HG03469 (cell line): ENCODE measurements around the gene SPSB4.
"Not testable (repeated sequence)": the region's sequence is repeated elsewhere in the genome, so short reads cannot be mapped to it uniquely, and the experiment has no call there.

Experiments used
- ATAC-seq: cut with Tn5 transposase; IDR thresholded peaks from one replicate; pipeline ENCODE4 v1.9.1; 2021; ENCODE audit warnings: mild to moderate bottlenecking, moderate library complexity, moderate number of reproducible peaks; ENCODE audit not compliant: unreplicated experiment

Gene SPSB4

DNA sequence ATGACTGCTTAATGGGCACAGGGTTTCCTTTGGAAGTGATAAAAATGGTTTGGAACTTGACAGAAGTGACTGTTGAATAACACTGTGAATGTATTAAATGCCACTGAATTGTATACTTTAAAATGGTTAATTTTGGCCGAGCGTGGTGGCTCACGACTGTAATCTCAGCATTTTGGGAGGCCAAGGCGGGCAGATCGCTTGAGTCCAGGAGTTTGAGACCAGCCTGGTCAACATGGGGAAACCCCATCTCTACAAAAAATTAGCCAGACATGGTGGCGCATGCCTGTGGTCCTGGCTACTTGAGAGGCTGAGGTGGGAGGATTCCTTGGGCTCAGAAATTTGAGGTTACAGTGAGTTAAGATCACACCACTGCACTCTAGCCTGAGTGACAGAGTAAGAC lies 62.5 kb downstream of the SPSB4 start:
- ATAC-seq: not testable (repeated sequence)

DNA sequence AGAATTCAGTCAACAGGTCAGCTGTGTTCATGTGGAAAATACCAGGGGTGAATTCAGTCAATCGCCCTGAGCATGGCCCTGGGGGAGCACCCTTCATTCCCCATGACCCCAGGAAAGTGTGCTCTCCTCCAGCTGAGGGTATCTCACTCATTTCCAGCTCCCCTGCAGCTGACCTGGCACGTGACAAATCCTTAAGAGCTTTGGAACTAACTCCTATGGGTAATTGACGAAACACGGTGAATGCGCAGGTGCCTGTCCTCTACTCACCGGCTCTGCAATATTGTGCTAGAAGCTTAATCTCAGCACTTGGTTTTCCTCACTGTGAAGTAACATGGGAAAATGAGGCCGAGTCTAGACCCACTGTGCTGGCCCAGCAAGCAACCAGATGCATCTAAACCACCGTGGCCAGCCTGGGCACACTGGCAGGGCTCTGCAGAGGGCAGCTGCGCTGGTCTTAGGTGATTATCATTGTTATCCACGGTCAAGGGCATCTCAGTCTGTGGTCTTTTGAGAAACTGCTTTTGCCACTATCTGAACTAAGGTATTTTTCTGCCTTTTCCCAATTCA lies 63.1 kb downstream of the SPSB4 start:
- no peak for ATAC-seq

DNA sequence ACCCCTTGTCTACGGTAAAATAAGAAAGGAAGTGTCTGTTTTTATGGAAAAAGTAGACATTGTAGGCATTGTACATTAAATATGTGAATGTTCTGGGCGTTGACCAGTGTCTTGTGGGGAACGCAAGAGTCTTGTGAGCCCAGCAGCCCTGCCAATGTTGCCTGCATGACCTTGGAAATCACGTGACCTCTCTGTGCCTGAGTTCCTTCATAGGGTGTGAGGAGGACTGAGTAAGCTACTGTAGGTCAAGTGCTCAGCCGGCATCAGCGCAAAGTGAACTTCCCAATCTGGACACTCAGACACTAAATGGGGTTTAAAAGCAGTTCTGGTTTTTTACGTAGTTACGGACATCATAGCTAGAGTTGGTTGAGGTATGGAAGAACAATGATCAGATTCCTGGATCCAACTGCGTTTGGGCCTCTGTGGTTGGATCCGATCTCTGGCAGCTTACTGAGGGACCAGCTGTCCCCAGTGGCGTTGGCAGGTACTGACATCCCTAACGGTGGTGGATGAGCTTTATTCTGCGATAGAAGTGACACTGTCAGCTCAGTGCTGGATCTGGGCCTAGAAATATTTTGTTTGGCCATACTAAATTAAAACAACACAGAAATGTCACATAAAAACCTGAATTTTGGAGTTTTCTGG lies 63.8 kb downstream of the SPSB4 start:
- no peak for ATAC-seq

DNA sequence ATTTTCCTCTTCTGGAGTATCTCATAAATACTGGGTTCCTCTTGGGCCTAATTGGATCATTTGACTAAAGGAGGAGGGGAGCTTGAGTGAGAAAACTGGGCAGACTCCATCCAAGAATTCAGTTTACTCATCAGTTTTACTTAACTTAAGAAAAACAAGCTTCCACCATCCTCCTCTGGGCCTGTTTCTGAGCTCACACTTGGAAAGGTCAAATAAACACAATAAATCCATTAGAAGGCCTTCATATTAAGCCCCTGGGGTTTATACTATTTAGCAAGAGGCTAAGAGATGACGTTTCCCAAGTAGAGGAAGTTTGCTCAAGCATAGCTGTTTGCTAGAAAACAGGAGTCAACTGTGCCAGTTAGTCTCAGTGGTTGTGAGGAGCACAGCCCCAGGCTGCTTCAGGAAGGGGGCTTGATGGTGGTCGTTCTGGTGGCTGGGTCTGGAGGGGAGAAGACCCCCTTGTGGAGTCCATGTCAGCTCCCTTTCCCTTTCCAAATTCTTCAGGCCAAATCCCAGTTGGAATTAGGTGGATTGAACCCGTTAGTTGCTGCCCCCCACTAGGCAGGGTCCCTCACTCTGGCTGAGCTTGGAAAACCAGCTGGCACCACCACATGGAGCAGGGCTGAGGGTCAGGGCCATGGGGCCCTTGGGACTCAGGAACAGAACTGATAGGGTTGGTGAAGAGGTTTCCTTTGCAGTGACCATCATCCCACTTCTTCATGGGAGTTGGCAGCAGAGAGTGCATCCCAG lies 64.8 kb downstream of the SPSB4 start:
- ATAC-seq: no peak

DNA sequence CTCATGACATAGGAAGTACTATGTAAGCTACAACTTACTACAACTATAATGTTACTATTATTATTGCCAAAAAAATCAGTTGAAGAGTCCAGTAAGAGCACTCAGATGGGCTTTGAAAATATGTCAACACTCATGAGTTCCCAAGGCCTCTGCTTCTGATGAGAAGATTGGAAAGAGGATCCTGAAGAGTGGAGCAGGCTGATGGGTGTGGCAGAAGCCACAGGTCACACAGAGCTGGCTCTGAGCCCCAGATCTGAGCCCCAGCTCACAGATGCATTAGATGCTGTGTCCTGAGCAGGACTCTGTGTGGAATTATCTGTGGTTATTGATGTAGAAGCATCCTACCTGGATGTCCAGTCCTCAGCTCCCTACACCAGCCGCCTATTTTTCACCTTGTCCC lies 65.6 kb downstream of the SPSB4 start:
- ATAC-seq: no peak

DNA sequence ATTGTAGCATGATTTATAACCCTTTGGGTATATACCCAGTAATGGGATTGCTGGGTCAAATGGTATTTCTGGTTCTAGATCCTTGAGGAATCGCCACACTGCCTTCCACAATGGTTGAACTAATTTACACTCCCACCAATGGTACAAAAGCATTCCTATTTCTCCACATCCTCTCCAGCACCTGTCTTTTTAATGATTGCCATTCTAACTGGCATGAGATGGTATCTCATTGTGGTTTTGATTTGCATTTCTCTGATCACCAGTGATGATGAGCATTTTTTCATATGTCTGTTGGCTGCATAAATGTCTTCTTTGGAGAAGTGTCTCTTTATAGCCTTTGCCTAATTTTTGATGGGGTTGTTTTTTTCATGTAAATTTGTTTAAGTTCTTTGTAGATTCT lies 66.8 kb downstream of the SPSB4 start:
- ATAC-seq: not testable (repeated sequence)

DNA sequence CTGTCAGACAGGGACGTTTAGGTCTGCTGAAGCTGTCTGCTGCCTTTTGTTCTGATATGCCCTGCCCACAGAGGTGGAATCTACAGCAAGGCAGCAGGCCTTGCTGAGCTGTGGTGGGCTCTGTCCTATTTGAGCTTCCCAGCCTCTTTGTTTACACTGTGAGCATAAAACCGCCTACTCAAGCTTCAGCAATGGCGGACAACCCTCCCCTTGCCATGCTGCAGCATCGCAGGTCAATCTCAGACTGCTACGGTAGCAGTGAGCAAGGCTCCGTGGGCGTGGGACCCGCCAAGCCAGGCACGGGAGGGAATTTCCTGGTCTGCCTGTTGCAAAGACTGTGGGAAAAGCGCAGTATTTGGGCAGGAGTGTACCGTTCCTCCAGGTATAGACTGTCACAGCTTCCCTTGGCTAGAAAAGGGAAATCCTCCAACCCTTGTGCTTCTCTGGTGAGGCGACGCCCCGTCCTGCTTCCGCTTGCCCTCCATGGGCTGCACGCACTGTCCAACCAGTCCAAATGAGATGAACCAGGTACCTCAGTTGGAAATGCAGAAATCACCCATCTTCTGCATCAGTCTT lies 71.4 kb downstream of the SPSB4 start:
- ATAC-seq: no peak

DNA sequence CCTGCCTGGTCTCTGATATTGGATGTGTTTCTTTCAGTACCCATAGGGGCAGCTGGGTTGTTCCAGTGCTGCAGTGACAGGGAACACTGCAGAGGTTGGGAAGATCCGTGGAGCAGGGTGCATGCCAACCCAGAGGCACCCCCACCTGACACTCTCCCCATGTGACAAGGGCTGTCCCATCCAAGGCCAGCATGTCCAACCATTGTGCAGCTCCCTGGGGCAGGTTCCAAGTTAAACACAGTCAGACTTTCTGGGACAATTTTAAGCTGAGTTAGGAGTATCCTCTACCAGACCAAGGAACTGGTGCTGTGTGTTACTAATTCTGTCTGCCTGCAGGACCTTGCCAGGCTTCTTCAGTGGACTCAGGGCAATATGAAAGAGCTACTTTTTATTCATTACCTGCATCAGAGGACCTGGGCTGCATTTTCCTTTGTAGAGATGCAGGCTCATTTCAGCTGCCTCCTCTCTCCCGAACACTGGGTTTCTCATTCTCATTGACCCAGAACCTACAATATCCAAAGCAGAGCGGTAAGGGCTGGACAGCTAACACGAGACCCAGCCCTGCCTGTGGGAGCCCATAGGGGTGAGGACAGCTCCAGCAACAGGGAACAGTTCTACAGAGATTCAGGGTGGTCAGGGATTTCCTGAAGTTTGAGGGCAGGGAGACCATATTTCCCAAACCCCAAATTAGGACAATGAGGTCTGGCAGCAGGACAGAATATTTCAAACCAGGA lies 72.7 kb downstream of the SPSB4 start:
- no peak for ATAC-seq

DNA sequence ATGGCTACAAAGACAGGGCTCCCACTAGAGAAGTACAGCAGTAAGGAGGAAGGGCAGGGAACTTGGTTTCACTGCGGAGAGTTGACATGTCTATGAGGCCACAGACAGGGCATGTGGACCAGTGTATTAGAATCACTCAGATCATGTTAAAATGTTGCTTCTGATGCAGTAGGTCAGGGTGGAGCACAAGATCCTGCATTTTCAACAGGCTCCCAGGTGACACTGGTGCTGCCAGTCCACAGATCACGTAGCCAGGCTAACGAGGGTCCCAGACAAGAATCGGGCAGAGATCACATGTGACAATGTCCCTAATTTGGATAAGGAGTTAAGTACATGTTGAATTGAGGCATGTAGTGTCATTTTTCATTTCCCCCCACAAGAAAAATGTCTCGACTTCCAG lies 73.6 kb downstream of the SPSB4 start:
- no peak for ATAC-seq

DNA sequence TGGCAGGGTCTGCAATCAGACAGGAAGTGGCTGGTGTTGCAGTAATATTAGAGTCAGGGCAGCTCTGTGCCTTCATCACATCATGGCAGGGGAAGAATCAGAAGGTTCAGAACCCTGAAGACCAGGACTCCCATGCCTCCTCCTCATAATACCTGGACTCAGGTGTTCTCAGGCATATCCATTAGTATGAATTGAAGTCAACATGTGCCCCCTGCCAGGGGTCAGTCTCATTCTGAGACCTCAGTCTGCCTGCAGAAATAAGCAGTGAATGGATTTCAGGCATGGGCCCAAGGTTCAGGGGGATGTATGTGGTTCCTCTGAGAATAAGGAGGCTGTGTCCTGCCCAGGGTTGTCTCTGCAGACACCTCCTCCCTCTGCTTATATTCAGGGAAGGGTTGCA lies 74.2 kb downstream of the SPSB4 start:
- no peak for ATAC-seq

DNA sequence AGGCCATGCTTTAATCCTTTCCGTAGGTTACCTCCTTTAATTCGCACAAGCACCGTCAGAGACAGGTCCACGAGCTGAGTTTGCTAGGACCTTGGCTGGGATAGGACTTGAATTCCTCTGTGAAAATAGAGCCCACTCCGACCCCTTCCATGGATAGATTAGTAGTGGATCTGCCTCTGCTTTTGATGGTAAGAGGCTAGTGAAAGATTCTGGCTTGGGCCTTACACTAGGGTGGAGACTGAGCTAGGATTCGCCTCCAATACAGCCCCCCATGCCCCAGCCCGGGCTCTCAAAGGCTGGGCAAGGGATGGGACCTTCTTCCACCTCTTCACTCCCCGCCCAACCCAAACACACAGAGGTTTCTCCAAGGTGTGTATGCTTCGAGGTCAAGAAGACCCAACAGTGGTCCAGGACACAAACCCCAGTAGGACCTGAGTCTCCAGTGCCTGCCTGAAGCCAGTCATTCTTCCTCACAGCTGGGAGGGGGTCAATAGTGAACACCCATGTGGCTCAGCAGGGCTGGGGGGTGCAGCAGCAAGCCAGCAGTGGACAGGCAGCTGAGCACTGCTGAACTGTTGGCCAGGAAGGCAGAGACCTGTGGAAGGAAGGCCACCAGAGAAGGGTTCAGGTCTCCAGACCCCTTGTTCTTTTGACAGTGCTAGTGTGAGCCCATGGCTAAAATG lies 75.7 kb downstream of the SPSB4 start:
- ATAC-seq: no peak

DNA sequence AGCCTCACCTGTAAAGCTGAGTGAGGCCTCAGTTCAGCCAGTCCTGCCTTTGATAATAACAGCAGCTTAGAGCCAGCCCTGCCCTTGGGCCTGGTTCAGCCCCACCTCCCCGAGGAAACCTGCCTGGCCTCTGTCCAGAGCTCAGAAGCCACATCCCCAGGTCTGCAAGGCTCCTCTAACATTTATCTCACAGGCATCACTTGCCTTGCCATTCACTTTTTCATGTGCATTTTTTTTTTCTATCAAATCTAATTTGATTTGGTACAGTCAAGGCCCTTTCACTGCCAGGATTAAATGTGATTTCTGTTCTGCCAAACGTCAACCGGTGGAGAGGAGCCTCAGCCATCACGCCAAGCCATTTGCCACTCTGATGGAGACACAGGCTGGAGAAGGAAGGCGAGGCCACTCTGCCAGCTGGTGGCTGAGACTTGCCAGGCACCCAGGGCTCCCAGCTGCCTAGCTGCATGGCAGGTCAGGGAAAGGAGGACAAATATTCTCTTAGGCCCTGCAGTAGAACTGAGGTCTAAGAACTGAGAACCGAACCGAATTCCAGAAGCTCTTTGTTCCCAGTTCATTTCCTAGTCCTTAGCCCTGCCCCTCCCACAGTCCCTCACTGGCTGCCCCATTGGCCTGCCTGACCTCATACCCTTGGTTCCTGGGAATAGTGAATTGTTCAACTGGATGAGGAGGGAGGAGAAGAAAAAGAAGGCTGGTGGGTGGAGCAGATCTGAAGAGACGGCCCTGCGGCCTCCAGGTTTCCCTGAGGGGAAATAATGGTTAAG lies 76.4 kb downstream of the SPSB4 start:
- ATAC-seq: no peak

DNA sequence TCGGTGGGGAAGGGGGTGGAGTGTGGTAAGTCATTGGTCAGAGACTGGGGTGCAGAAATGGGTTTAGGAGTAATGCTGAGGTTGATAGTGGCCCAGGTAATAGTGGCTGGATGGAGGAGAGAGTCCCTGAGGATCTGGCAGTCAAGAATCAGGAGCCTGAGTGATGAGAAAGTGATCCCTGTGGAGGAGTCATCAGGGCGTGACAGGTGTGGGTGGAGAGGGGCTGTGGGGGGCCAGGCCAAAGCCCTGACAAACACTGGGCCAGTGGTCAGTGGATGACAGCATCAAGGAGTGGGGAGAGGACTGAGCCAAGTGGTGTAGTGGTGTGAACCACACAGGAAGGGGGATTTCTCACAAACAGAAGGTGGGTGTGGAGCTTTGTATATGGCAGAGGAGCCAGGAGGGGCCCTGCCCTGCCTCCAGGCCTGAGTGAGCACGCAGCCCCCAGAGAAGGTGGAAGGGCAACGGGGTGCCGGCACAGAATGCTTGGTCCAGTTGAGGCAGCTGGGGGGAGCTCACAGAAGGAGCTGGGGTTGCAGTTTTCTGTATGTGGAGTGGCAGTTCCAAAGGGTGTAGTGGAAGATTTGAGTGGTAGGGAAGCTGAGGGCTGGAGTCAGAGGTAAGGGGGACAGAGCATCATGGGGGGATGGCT lies 77.1 kb downstream of the SPSB4 start:
- no peak for ATAC-seq

DNA sequence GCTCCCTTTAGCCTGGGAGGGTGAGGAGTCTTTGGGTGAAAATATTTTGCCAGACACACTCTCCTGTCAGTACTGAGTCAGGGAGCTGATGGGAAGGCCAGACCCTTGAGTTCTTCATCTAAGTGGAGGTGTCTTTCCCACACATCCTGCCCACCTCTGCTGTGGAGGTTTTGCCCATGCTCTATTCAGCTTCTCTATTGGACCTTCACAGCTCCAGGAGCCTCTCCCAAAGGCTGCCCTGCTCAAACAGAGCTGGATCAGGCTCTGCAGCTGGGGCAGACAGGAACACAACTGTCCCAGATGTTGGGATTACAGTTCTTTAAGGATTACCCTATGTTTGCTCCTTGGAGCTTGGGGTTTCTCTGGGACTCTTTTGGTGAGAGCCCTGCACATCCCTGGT lies 77.9 kb downstream of the SPSB4 start:
- no peak for ATAC-seq

DNA sequence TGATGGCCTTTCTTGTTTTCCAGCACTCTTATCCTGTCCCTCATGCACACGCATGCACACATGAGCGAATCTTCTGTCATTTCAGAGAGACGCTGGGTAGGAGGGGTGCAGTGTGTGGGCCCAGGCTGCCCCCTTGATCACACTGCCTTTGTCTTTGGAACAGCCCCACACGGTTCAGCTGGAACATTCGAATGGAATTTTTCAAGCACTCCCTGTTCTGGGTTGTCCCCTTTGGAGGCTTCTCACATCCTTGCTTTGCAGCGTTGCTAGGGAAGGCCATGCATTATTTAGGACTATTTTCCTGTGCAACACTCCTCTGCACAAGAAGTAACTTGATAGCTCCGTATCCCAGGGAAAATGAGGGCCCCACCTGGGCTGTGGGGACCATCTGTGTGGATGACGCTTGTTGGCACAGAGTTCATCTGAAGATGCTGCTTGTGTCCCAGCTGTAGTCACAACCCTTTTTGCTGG lies 78.4 kb downstream of the SPSB4 start:
- no peak for ATAC-seq

DNA sequence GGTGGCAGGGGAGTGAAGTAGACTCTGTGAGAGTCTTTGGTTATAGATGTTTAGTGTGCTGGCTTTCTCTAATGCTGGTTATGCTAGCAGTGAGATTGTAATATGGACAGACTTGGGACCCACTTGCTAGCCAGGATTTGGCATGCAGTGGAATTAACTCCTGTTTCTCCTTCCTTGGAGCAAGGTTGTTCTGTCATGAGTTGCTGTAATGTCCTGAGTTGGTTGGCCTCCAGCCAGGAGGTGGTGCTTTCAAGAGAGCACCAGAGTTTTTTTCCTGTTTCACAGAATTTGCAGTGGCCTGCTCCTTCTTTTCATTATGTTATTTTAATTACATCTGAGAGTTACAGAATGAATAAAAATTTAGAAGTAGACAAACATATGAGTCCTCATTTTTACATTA lies 92.4 kb downstream of the SPSB4 start:
- ATAC-seq: no peak

DNA sequence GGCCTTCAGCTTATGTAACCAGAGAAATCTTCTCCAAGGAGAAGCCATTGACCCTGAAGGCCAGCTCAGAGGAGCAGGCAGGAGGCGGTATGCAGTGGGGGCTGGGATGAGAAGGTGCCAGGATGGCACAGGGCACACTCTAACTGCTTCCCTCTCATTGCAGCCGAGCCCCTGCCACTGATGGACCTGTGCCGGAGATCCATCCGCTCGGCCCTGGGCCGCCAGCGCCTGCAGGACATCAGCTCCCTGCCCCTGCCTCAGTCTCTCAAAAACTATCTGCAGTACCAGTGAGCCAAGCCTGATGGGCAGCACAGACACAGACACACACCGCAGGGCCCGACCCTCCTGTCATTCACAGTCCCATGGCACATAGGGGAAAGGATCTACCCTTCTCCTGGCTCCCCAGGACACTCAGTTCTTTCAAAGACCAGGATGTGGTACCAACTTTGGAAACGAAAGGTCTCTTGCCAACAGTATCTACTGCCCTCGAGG lies 95.9 kb downstream of the SPSB4 start:
- no peak for ATAC-seq

DNA sequence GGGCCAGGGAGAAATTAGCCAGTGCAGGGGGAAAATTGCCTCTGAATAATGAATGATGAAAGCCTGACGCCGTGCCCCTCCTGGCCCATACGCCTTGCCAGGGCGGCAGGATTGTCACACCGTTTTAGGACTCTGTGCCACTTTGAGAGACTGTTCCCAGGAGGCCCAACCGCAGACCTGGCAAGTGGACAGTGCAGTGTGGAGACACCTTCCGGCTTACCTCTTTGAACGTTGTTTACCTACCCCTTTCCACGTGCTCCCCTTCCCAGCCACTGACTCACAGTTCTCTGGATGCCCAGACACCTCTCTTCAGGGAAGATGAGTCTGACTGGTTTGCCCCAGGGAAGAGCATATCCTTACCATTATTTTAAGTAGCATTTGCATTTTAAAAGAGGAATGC lies 96.5 kb downstream of the SPSB4 start:
- ATAC-seq: no peak

DNA sequence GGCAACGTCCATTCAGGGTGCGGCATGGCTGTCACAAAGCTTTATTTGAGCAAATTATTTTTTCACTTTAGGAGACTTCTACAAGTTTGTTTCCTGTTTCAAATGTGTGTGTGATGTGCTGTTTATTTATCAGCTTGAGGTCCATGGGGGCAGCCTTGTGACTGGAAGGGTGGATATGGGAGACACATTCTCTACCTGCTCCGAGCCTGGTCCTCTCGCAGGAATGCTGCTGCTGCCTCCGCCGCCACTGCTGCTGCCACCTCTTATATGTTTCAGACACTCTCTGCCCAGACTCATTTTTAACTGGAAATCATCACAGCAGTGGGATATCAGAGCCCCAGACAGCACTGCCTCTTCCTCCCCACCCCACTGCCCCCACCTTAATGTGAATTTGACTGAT lies 97.0 kb downstream of the SPSB4 start:
- ATAC-seq: no peak
